ENCODE results near the gene RAB43.

GRCh38 chr3:129058441-129059200 is 63.0 kb downstream of the RAB43 start:
- TF ChIP-seq, protein P1, sequence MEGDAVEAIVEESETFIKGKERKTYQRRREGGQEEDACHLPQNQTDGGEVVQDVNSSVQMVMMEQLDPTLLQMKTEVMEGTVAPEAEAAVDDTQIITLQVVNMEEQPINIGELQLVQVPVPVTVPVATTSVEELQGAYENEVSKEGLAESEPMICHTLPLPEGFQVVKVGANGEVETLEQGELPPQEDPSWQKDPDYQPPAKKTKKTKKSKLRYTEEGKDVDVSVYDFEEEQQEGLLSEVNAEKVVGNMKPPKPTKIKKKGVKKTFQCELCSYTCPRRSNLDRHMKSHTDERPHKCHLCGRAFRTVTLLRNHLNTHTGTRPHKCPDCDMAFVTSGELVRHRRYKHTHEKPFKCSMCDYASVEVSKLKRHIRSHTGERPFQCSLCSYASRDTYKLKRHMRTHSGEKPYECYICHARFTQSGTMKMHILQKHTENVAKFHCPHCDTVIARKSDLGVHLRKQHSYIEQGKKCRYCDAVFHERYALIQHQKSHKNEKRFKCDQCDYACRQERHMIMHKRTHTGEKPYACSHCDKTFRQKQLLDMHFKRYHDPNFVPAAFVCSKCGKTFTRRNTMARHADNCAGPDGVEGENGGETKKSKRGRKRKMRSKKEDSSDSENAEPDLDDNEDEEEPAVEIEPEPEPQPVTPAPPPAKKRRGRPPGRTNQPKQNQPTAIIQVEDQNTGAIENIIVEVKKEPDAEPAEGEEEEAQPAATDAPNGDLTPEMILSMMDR (conservative IDR thresholded peaks at IDR 0.05; ENCODE audit: low read length): no peak
- no peak for TF ChIP-seq EZH2phosphoT487 (IDR thresholded peaks at IDR 0.05; ENCODE audit: borderline replicate concordance)

Data from Loucy (cell line).